ENCODE measurements around the gene CFH. TPM values are rescaled to one million over a fixed set of nuclear protein-coding genes. Genes with fewer than 3 reads are reported as not detected.

The CFH gene
- total RNA-seq, 4 donors from 2014 or later, result 35.7 to 111 (median 60.9) TPM

Other genes starting within 250 kb of the CFH start
- 10 to 100 TPM in 2 of 4 donors, 1 to 10 TPM in 2; 6.5 to 25.1 (median 10.0) TPM for gene KCNT2, start 43.6 kb upstream of the CFH start, total RNA-seq
- under 1 TPM in 1 of 4 donors, not detected in 3; 0.25 TPM for gene CFHR3, start 122.8 kb downstream of the CFH start, total RNA-seq
- 1 to 10 TPM in 1 of 4 donors, not detected in 3; 1.3 TPM for gene CFHR1, start 167.7 kb downstream of the CFH start, total RNA-seq
- gene CFHR4, start 236.0 kb downstream of the CFH start, total RNA-seq, result not detected

All from gastroesophageal sphincter (tissue), 4 donors.